Neural progenitor cell (in vitro differentiated cells): ENCODE measurements around the gene DIAPH3. TPM values are rescaled to one million over a fixed set of nuclear protein-coding genes. Genes with fewer than 3 reads are reported as not detected.

Experiments used
- DNase-seq: peaks from one replicate; pipeline ENCODE4 v3.0.0-alpha.2; 2016; ENCODE audit warnings: low spot score
- H2AFZ ChIP-seq: fragments of 200-600 bp; sonication (generic); replicated peaks from 2 replicates; pipeline ENCODE4 v1.6.1; 2016; ENCODE audit warnings: antibody characterized with exemption
- H3F3A ChIP-seq: fragments of 200-600 bp; sonication (generic); 2 replicates; pipeline ENCODE4 v1.6.1; 2016; ENCODE audit warnings: antibody characterized with exemption, low read depth
- H3K27ac ChIP-seq: fragments of 200-600 bp; sonication (generic); 2 replicates; pipeline ENCODE4 v1.5.1; 2016; ENCODE audit warnings: mild to moderate bottlenecking
- H3K27me3 ChIP-seq: fragments of 200-600 bp; sonication (generic); 2 replicates; pipeline ENCODE4 v1.6.1; 2016; ENCODE audit warnings: mild to moderate bottlenecking, moderate library complexity
- H3K36me3 ChIP-seq: fragments of 200-600 bp; sonication (generic); 2 replicates; pipeline ENCODE4 v1.5.1; 2016
- H3K4me1 ChIP-seq: fragments of 200-600 bp; sonication (generic); 2 replicates; pipeline ENCODE4 v1.6.1; 2016; ENCODE audit warnings: mixed run types
- H3K4me2 ChIP-seq: fragments of 200-600 bp; sonication (generic); 2 replicates; pipeline ENCODE4 v1.6.1; 2016
- H3K4me3 ChIP-seq: fragments of 200-600 bp; sonication (generic); 2 replicates; pipeline ENCODE4 v1.5.1; 2016
- H3K79me2 ChIP-seq: fragments of 200-600 bp; sonication (generic); 2 replicates; pipeline ENCODE4 v1.6.1; 2016; ENCODE audit warnings: low read depth
- H3K9ac ChIP-seq: fragments of 200-600 bp; sonication (generic); 2 replicates; pipeline ENCODE4 v1.6.1; 2016
- H3K9me3 ChIP-seq: fragments of 200-600 bp; sonication (generic); 2 replicates; pipeline ENCODE4 v1.5.1; 2016; ENCODE audit warnings: low read depth
- H4K20me1 ChIP-seq: fragments of 200-600 bp; sonication (generic); 2 replicates; pipeline ENCODE4 v1.6.1; 2016; ENCODE audit warnings: low read depth
- H3K27ac Mint-ChIP-seq: 3 replicates; pipeline ENCODE4 v1.8.0; 2021; ENCODE audit warnings: mixed read lengths
- H3K27me3 Mint-ChIP-seq: 2 replicates; pipeline ENCODE4 v1.8.0; 2022; ENCODE audit warnings: low read depth, mild to moderate bottlenecking, inconsistent platforms, moderate library complexity, mixed read lengths; ENCODE audit not compliant: insufficient read depth
- H3K36me3 Mint-ChIP-seq: 3 replicates; pipeline ENCODE4 v1.8.0; 2021; ENCODE audit warnings: mixed read lengths
- H3K4me1 Mint-ChIP-seq: 3 replicates; pipeline ENCODE4 v1.8.0; 2021; ENCODE audit warnings: mixed read lengths
- H3K4me3 Mint-ChIP-seq: 3 replicates; pipeline ENCODE4 v1.8.0; 2021; ENCODE audit warnings: mild to moderate bottlenecking, moderate library complexity, mixed read lengths
- H3K9me3 Mint-ChIP-seq: 3 replicates; pipeline ENCODE4 v1.8.0; 2020; ENCODE audit warnings: mixed read lengths
- CTCF ChIP-seq: fragments of 200-600 bp; sonication (generic); IDR thresholded peaks from 2 replicates; pipeline ENCODE4 v1.5.1; 2017; ENCODE audit warnings: antibody characterized with exemption, mild to moderate bottlenecking
- EZH2 ChIP-seq: fragments of 200-600 bp; sonication (generic); IDR thresholded peaks from 2 replicates; pipeline ENCODE4 v1.6.1; 2017; ENCODE audit warnings: antibody characterized with exemption, mild to moderate bottlenecking, moderate library complexity
- EZH2phosphoT487 ChIP-seq: fragments of 200-600 bp; sonication (generic); IDR thresholded peaks from 2 replicates; pipeline ENCODE4 v1.6.1; 2017; ENCODE audit warnings: antibody characterized with exemption
- total RNA-seq: library from RNA; depleted of rRNA; stranded (reverse); fragments of >200 nt; gene quantifications from 2 replicates; pipeline ENCODE4 v1.2.3, GENCODE V29; 2015; ENCODE audit warnings: low replicate concordance

DIAPH3 gene
- total RNA-seq, 1 donor from 2014 or later: 51.5 TPM

GRCh38 chr13:60020288-60020687, 143.4 kb downstream of the DIAPH3 start:
- H3K27me3 Mint-ChIP-seq: no peaks in the 10 kb centered on the region
- H3K79me2 ChIP-seq: no peaks in the 10 kb centered on the region
- H3K9me3 ChIP-seq: no peaks in the 10 kb centered on the region
- H3K27ac ChIP-seq: no peak overlapping the region
- H3K9ac ChIP-seq: no peak overlapping the region
- no peaks in the 10 kb centered on the region for H3K4me1 ChIP-seq
- DNase-seq: no peak
- no peaks in the 10 kb centered on the region for H3K36me3 ChIP-seq
- no peaks in the 10 kb centered on the region for H3K4me1 Mint-ChIP-seq
- peaks cover 4% of the 10 kb centered on the region for H3K36me3 Mint-ChIP-seq
- H3F3A ChIP-seq: no peaks in the 10 kb centered on the region
- H3K4me2 ChIP-seq: no peak overlapping the region
- H4K20me1 ChIP-seq: no peaks in the 10 kb centered on the region
- no peak overlapping the region for H3K27ac Mint-ChIP-seq
- no peaks in the 10 kb centered on the region for H3K9me3 Mint-ChIP-seq
- H3K27me3 ChIP-seq: no peaks in the 10 kb centered on the region
- TF ChIP-seq EZH2phosphoT487 (no peak), EZH2 (no peak), CTCF (no peak)
- no peak overlapping the region for H2AFZ ChIP-seq
- no peak overlapping the region for H3K4me3 ChIP-seq
- H3K4me3 Mint-ChIP-seq: no peak overlapping the region

GRCh38 chr13:60019119-60019993, 144.4 kb downstream of the DIAPH3 start:
- H3K4me1 ChIP-seq: peaks cover 8% of the 10 kb centered on the region
- H3K27ac Mint-ChIP-seq: no peak overlapping the region
- H3K36me3 ChIP-seq: no peaks in the 10 kb centered on the region
- no peak overlapping the region for H3K4me2 ChIP-seq
- H4K20me1 ChIP-seq: no peaks in the 10 kb centered on the region
- no peaks in the 10 kb centered on the region for H3K4me1 Mint-ChIP-seq
- H3K4me3 Mint-ChIP-seq: no peak overlapping the region
- H2AFZ ChIP-seq: no peak overlapping the region
- no peak overlapping the region for H3K4me3 ChIP-seq
- no peaks in the 10 kb centered on the region for H3K27me3 ChIP-seq
- no peak overlapping the region for H3K27ac ChIP-seq
- H3K36me3 Mint-ChIP-seq: peaks cover 4% of the 10 kb centered on the region
- H3K9ac ChIP-seq: no peak overlapping the region
- no peaks in the 10 kb centered on the region for H3K79me2 ChIP-seq
- TF ChIP-seq EZH2phosphoT487 (no peak), EZH2 (no peak), CTCF (no peak)
- no peaks in the 10 kb centered on the region for H3K9me3 ChIP-seq
- H3K9me3 Mint-ChIP-seq: no peaks in the 10 kb centered on the region
- H3K27me3 Mint-ChIP-seq: no peaks in the 10 kb centered on the region
- H3F3A ChIP-seq: no peaks in the 10 kb centered on the region
- no peak for DNase-seq

- H3K27ac Mint-ChIP-seq: no peak overlapping the region
- Histone ChIP-seq H3K4me1 (peaks cover 16% of the 10 kb centered on the region), H3K9ac (no peak overlapping the region), H3K9me3 (no peaks in the 10 kb centered on the region), H3K4me2 (no peak overlapping the region), H3K27me3 (no peaks in the 10 kb centered on the region), H3K4me3 (no peak overlapping the region), H3K36me3 (no peaks in the 10 kb centered on the region), H4K20me1 (peaks cover 1% of the 10 kb centered on the region), H3K79me2 (no peaks in the 10 kb centered on the region), H2AFZ (no peak overlapping the region), H3K27ac (no peak overlapping the region), H3F3A (peaks cover 7% of the 10 kb centered on the region)
- H3K9me3 Mint-ChIP-seq: no peaks in the 10 kb centered on the region
- H3K4me1 Mint-ChIP-seq: no peaks in the 10 kb centered on the region
- H3K4me3 Mint-ChIP-seq: no peak overlapping the region
- no peaks in the 10 kb centered on the region for H3K27me3 Mint-ChIP-seq
- peaks cover 2% of the 10 kb centered on the region for H3K36me3 Mint-ChIP-seq
- TF ChIP-seq EZH2phosphoT487 (no peak), EZH2 (no peak), CTCF (no peak)
- DNase-seq: no peak
Observed at GRCh38 chr13:60018536-60018935, 145.2 kb downstream of the DIAPH3 start.
